HCT116 (cell line): ENCODE measurements around the gene POLA1. TPM values are rescaled to one million over a fixed set of nuclear protein-coding genes. Genes with fewer than 3 reads are reported as not detected.

Experiments
- ATAC-seq: fragments of 200-7000 bp; cut with Tn5 transposase; 2 replicates; pipeline ENCODE4 v1.9.1; 2020; ENCODE audit warnings: mild to moderate bottlenecking, moderate library complexity
- BruUV-seq: library from RNA; stranded (reverse); fragments of 400-500 nt; replicated peaks from 2 replicates; lab custom pipeline; 2021; lab: Mats Ljungman, UMichigan
- CTCF ChIA-PET: fragments of 300-600 bp; sonication (Branson Sonifier 250); formaldehyde crosslinking; loops from one replicate; lab custom pipeline; 2021; ENCODE audit warnings: antibody characterized with exemption; lab: Charles Lee
- POLR2A ChIA-PET: fragments of 300-600, 350-600 bp; sonication (Branson Sonifier 250); formaldehyde crosslinking; loops from one replicate; lab custom pipeline; 2021; ENCODE audit warnings: antibody characterized with exemption; lab: Charles Lee
- RAD21 ChIA-PET, 2 experiments: fragments of 300-600 bp; sonication (Branson Sonifier 250); formaldehyde crosslinking; loops; one replicate each; lab custom pipeline; 2023; ENCODE audit warnings: low total read pairs in 2 of 2; ENCODE audit not compliant: uncharacterized antibody in 2 of 2, unreplicated experiment in 2 of 2, low non-redundant PET in 1 of 2; lab: Charles Lee
- DNase-seq: peaks from one replicate; pipeline ENCODE4 v3.0.0-alpha.2; 2010; ENCODE audit warnings: low read depth, low spot score
- H2AFZ ChIP-seq: fragments of 200-600 bp; shearing (Covaris generic), sonication (generic); 2 replicates; pipeline ENCODE4 v1.6.1; 2017; ENCODE audit warnings: low read depth, mixed run types, mixed read lengths, antibody characterized with exemption, low read length; ENCODE audit not compliant: poor library complexity, severe bottlenecking
- H3K27ac ChIP-seq: 2 replicates; pipeline ENCODE4 v1.5.1; 2012; ENCODE audit warnings: low read depth, low read length
- H3K27me3 ChIP-seq: fragments of 200-600 bp; sonication (generic); 2 replicates; pipeline ENCODE4 v1.6.1; 2016; ENCODE audit warnings: mixed run types, low read length, mixed read lengths; ENCODE audit not compliant: insufficient read depth
- H3K36me3 ChIP-seq, 2 experiments: fragments of 200-500 bp in 1 of 2; fragments of 200-600 bp in 1 of 2; sonication (Bioruptor generic) in 1 of 2; sonication (generic) in 1 of 2; 2 replicates each; pipeline versions ENCODE4 v1.5.1 to v1.6.1; 2014 to 2016; ENCODE audit warnings: low read length in 2 of 2, inconsistent platforms in 1 of 2, mixed read lengths in 1 of 2, mixed run types in 1 of 2; ENCODE audit not compliant: insufficient read depth in 2 of 2, control insufficient read depth in 1 of 2
- H3K4me1 ChIP-seq, 2 experiments: fragments of 200-600 bp in 1 of 2; sonication (generic) in 1 of 2; 2 replicates each; pipeline versions ENCODE4 v1.5.1 to v1.6.1; 2012 to 2017; ENCODE audit warnings: low read length in 2 of 2, inconsistent platforms in 1 of 2, mild to moderate bottlenecking in 1 of 2, mixed read lengths in 1 of 2, mixed run types in 1 of 2, moderate library complexity in 1 of 2; ENCODE audit not compliant: insufficient read depth in 2 of 2, control insufficient read depth in 1 of 2
- H3K4me2 ChIP-seq: fragments of 200-600 bp; sonication (generic); 2 replicates; pipeline ENCODE4 v1.6.1; 2017; ENCODE audit warnings: mixed run types, low read length, mixed read lengths
- H3K4me3 ChIP-seq, 2 experiments: fragments of 200-600 bp in 1 of 2; sonication (generic) in 1 of 2; replicated peaks in 1 of 2; 2 replicates each; pipeline ENCODE4 v1.5.1; 2011 to 2016; ENCODE audit warnings: low read length in 2 of 2, control low read depth in 1 of 2, low read depth in 1 of 2, mild to moderate bottlenecking in 1 of 2, mixed read lengths in 1 of 2, mixed run types in 1 of 2
- H3K79me2 ChIP-seq: fragments of 200-600 bp; sonication (generic); 2 replicates; pipeline ENCODE4 v1.6.1; 2017; ENCODE audit warnings: mild to moderate bottlenecking, mixed run types, low read length, moderate library complexity, mixed read lengths; ENCODE audit not compliant: insufficient read depth
- H3K9ac ChIP-seq: fragments of 200-600 bp; sonication (generic); 2 replicates; pipeline ENCODE4 v1.6.1; 2016; ENCODE audit warnings: low read length, mixed read lengths
- H3K9me2 ChIP-seq: fragments of 200-600 bp; sonication (generic), shearing (Covaris generic); 2 replicates; pipeline ENCODE4 v1.6.1; 2017; ENCODE audit warnings: mixed run types, mild to moderate bottlenecking, moderate library complexity; ENCODE audit not compliant: insufficient read depth
- H3K9me3 ChIP-seq, 2 experiments: fragments of 200-500 bp in 1 of 2; fragments of 200-600 bp in 1 of 2; sonication (Bioruptor generic) in 1 of 2; sonication (generic) in 1 of 2; 2 replicates each; pipeline ENCODE4 v1.6.1; 2014 to 2017; ENCODE audit warnings: low read length in 2 of 2, mixed read lengths in 2 of 2, inconsistent platforms in 1 of 2, low read depth in 1 of 2, mild to moderate bottlenecking in 1 of 2, mixed run types in 1 of 2, moderate library complexity in 1 of 2; ENCODE audit not compliant: control insufficient read depth in 1 of 2, insufficient read depth in 1 of 2
- H4K20me1 ChIP-seq: fragments of 200-600 bp; sonication (generic), shearing (Covaris generic); 2 replicates; pipeline ENCODE4 v1.6.1; 2017; ENCODE audit warnings: mixed run types, mild to moderate bottlenecking, moderate library complexity; ENCODE audit not compliant: insufficient read depth
- ATF3 ChIP-seq: IDR thresholded peaks from 2 replicates; pipeline ENCODE4 v1.6.1; 2012
- CBX3 ChIP-seq: IDR thresholded peaks from 2 replicates; pipeline ENCODE4 v1.6.1; 2012; ENCODE audit warnings: low read depth
- CEBPB ChIP-seq: IDR thresholded peaks from 2 replicates; pipeline ENCODE4 v1.6.1; 2012; ENCODE audit warnings: low read depth
- EGR1 ChIP-seq: IDR thresholded peaks from 2 replicates; pipeline ENCODE4 v1.6.1; 2012; ENCODE audit warnings: low read depth
- ELF1 ChIP-seq: IDR thresholded peaks from 2 replicates; pipeline ENCODE4 v1.6.1; 2012; ENCODE audit warnings: low read depth, borderline replicate concordance
- EZH2 ChIP-seq: fragments of 200-600 bp; sonication (generic); IDR thresholded peaks from 2 replicates; pipeline ENCODE4 v1.6.1; 2017; ENCODE audit warnings: antibody characterized with exemption, mixed run types
- EZH2phosphoT487 ChIP-seq: fragments of 200-600 bp; IDR thresholded peaks from 2 replicates; pipeline ENCODE4 v1.6.1; 2018; ENCODE audit warnings: antibody characterized with exemption, borderline replicate concordance
- FOSL1 ChIP-seq: IDR thresholded peaks from 2 replicates; pipeline ENCODE4 v1.6.1; 2012; ENCODE audit warnings: low read depth
- POLR2A ChIP-seq: IDR thresholded peaks from 2 replicates; pipeline ENCODE4 v1.7.0; 2011; ENCODE audit warnings: borderline replicate concordance; ENCODE audit not compliant: insufficient read depth, insufficient read length; ENCODE audit errors: extremely low read depth
- POLR2AphosphoS5 ChIP-seq: IDR thresholded peaks from 2 replicates; pipeline ENCODE4 v1.6.1; 2011; ENCODE audit warnings: mild to moderate bottlenecking, low read depth, low read length, moderate library complexity
- RAD21 ChIP-seq: IDR thresholded peaks from 2 replicates; pipeline ENCODE4 v1.6.1; 2012; ENCODE audit warnings: low read depth, mild to moderate bottlenecking
- REST ChIP-seq: IDR thresholded peaks from 2 replicates; pipeline ENCODE4 v1.6.1; 2012; ENCODE audit warnings: low read depth
- SIN3A ChIP-seq: IDR thresholded peaks from 2 replicates; pipeline ENCODE4 v1.6.1; 2012; ENCODE audit warnings: low read depth
- SRF ChIP-seq: IDR thresholded peaks from 2 replicates; pipeline ENCODE4 v1.6.1; 2012; ENCODE audit warnings: low read depth
- TCF7L2 ChIP-seq: IDR thresholded peaks from 2 replicates; pipeline ENCODE4 v1.7.0; 2011; ENCODE audit warnings: borderline replicate concordance, inconsistent platforms; ENCODE audit not compliant: insufficient read depth, insufficient read length; ENCODE audit errors: extremely low read depth
- YY1 ChIP-seq: IDR thresholded peaks from 2 replicates; pipeline ENCODE4 v1.6.1; 2011; ENCODE audit warnings: low read length, low read depth, moderate library complexity, mild to moderate bottlenecking; ENCODE audit not compliant: insufficient replicate concordance; ENCODE audit errors: extremely low read depth
- ZFX ChIP-seq: fragments of 450-650 bp; IDR thresholded peaks from 2 replicates; pipeline ENCODE4 v1.6.1; 2017
- ZNF274 ChIP-seq: fragments of 200-500 bp; sonication (Bioruptor generic); IDR thresholded peaks from 2 replicates; pipeline ENCODE4 v1.6.1; 2014; ENCODE audit warnings: mild to moderate bottlenecking, low read depth, low read length, inconsistent platforms
- intact Hi-C: fragments of 100-400 bp; cut with micrococcal nuclease; formaldehyde crosslinking; loops from 2 replicates; pipeline ENCODE4 v1.10.0; 2022
- total RNA-seq: library from RNA; stranded (reverse); gene quantifications from one replicate; pipeline ENCODE4 v1.2.1, GENCODE V29; 2021; ENCODE audit not compliant: unreplicated experiment
- TF ChIP-seq, protein P1 (sequence below): IDR thresholded peaks from 2 replicates; pipeline ENCODE4 v1.6.1; 2012
- TF ChIP-seq, protein P2 (sequence below): IDR thresholded peaks from 2 replicates; pipeline ENCODE4 v1.6.1; 2011; ENCODE audit warnings: mild to moderate bottlenecking, low read length, moderate library complexity; ENCODE audit not compliant: insufficient replicate concordance; ENCODE audit errors: extremely low read depth

The POLA1 gene
- total RNA-seq, 1 experiment from 2014 or later = 27.0 TPM

DNA sequence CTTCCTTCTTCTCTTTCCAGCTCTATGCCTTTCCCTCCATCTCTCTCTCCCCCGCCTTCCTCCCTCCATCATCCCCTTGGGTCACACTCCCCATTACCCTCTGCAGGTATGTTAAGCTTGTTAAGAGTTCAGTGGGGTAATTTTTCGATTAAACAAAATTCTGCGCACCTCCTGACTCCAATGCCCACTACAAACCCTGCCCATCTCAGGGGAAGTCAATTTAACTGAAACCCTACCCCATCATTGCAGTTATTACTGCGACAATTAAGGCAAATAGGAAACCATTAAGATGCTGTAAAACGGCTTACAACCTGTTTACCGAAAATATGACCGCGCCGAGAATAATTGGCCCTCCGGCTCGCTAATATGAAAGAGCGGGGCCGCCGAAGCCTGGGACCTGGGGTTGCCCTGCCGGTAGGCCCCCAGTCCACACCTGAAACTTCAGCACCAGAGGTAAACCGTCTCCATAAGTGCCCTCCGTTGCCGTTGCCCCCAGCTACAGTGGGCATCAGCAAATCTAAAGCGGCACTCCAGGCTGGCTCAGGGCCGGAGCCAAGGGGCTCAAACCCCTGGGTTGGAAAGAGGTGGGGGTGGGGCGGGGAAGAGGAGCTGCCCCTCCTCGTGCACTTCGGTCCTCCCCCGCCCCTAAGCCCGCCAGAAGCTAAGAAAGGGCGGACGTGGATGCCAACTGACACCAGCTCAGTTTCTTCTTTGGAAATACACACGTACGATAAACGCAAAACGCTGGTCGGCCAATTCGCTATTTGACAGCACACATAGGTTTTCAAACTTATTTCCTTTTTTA lies 317.3 kb downstream of the POLA1 start:
- Histone ChIP-seq H3K27ac (no peak overlapping the region), H3K9me3 (no peaks in the 10 kb centered on the region), H2AFZ (no peak overlapping the region), H3K4me1 (peaks cover 4 to 8% of the 10 kb centered on the region in 2 experiments; a peak in 2 of 4 replicates), H3K9ac (no peak overlapping the region), H3K4me2 (no peak overlapping the region), H3K9me2 (no peaks in the 10 kb centered on the region), H3K36me3 (no peaks in the 10 kb centered on the region), H3K4me3 (no peak overlapping the region), H4K20me1 (no peaks in the 10 kb centered on the region), H3K79me2 (no peaks in the 10 kb centered on the region), H3K27me3 (no peaks in the 10 kb centered on the region)
- RAD21 ChIA-PET = no interaction called here
- TF ChIP-seq POLR2A (no peak), TCF7L2 (no peak), CBX3 (no peak), RAD21 (no peak), CEBPB (no peak), ZFX (no peak), FOSL1 (no peak), ZNF274 (no peak), POLR2AphosphoS5 (no peak), SRF (no peak), SIN3A (no peak), ATF3 (no peak), EGR1 (no peak), ELF1 (no peak), EZH2phosphoT487 (no peak), YY1 (no peak), EZH2 (no peak), REST (no peak)
- TF ChIP-seq, protein P1, sequence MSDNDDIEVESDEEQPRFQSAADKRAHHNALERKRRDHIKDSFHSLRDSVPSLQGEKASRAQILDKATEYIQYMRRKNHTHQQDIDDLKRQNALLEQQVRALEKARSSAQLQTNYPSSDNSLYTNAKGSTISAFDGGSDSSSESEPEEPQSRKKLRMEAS = no peak
- TF ChIP-seq, protein P2, sequence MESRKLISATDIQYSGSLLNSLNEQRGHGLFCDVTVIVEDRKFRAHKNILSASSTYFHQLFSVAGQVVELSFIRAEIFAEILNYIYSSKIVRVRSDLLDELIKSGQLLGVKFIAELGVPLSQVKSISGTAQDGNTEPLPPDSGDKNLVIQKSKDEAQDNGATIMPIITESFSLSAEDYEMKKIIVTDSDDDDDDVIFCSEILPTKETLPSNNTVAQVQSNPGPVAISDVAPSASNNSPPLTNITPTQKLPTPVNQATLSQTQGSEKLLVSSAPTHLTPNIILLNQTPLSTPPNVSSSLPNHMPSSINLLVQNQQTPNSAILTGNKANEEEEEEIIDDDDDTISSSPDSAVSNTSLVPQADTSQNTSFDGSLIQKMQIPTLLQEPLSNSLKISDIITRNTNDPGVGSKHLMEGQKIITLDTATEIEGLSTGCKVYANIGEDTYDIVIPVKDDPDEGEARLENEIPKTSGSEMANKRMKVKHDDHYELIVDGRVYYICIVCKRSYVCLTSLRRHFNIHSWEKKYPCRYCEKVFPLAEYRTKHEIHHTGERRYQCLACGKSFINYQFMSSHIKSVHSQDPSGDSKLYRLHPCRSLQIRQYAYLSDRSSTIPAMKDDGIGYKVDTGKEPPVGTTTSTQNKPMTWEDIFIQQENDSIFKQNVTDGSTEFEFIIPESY = no peak
- CTCF ChIA-PET = no interaction called here
- POLR2A ChIA-PET = no interaction called here
- DNase-seq (no peak), ATAC-seq (no peak)
- BruUV-seq = no TSS peak
- intact Hi-C loops = no loop called here
